Measurements from ENCODE around the gene ATP13A2. TPM values are rescaled to one million over a fixed set of nuclear protein-coding genes. Genes with fewer than 3 reads are reported as not detected.

Gene ATP13A2
- total and polyA plus RNA-seq, 7 donors: 13.9 to 30.6 (median 22.6) TPM

DNA sequence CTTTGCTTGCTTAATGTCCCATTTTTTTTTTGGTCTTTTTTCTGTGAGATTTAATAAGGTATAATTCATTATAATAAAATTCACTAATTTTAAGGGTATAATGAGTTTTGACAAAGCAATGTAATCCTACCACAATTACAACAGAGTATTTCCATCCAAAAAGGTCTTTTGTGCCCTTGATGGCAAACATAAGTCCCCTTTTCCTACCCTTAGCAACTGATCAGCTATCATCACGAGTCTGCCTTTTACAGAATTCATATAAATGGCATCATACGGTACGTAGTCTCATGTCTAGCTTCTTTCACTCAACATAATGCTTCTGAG is 34.6 kb upstream of the ATP13A2 start:
- no peak for ATAC-seq
- no peaks in the 10 kb centered on the region for H3K9me3 ChIP-seq
- WGBS, 3 donors: 53 to 73% (median 60%) methylated on average over 3 of the region's 3 CpGs
- no peak overlapping the region for H3K4me3 ChIP-seq
- DNase-seq: no peak
- H3K36me3 ChIP-seq (ENCODE audit: insufficient read depth in 1 of 2, low read depth in 1 of 2): peaks cover 7 to 54% of the 10 kb centered on the region in 2 donors
- no peak for TF ChIP-seq CTCF (IDR thresholded peaks at IDR 0.05)
- no peak overlapping the region for H3K27ac ChIP-seq
- intact Hi-C loops (cut with DNase I): loop anchor here (1.0 to 2.0 kb wide), 2 partner anchors 95 kb away; no protein-coding TSS in a partner anchor
- peaks cover 14% of the 10 kb centered on the region for H3K4me1 ChIP-seq
- no peaks in the 10 kb centered on the region for H3K27me3 ChIP-seq (ENCODE audit: insufficient read depth in 3 of 3, low read length in 2 of 3)

- H3K4me3 ChIP-seq: peak overlapping the region; percentile 31
- ATAC-seq: peak; percentile 52 to 74 (median 59)
These were observed 34.1 kb upstream of the ATP13A2 start for GRCh38 chr1:17045634-17046333.

GRCh38 chr1:17045150-17045549 is 33.4 kb upstream of the ATP13A2 start:
- Histone ChIP-seq H3K27ac (no peak overlapping the region), H3K27me3 (ENCODE audit: insufficient read depth in 3 of 3, low read length in 2 of 3) (no peaks in the 10 kb centered on the region), H3K36me3 (ENCODE audit: insufficient read depth in 1 of 2, low read depth in 1 of 2) (peaks cover 7 to 54% of the 10 kb centered on the region in 2 donors), H3K4me3 (no peak overlapping the region), H3K9me3 (no peaks in the 10 kb centered on the region), H3K4me1 (peaks cover 14% of the 10 kb centered on the region)
- intact Hi-C loops (cut with DNase I): no loop called here
- WGBS, 3 donors: 71 to 77% (median 73%) methylated on average over 5 of the region's 5 CpGs
- ATAC-seq (peak in 3 of 4 donors; percentile 29 to 45 (median 32)), DNase-seq (no peak)
- no peak for TF ChIP-seq CTCF (IDR thresholded peaks at IDR 0.05)

More at GRCh38 chr1:17045634-17046333, 34.1 kb upstream of the ATP13A2 start:
- 21 to 34% (median 25%) methylated on average over 9 of the region's 9 CpGs for WGBS, 3 donors
- H3K27ac ChIP-seq: no peak overlapping the region
- H3K4me1 ChIP-seq: peaks cover 14% of the 10 kb centered on the region
- DNase-seq: no peak
- no peaks in the 10 kb centered on the region for H3K9me3 ChIP-seq
- intact Hi-C loops (cut with DNase I): loop anchor here (1.0 to 2.0 kb wide), 2 partner anchors 94 to 95 kb away; no protein-coding TSS in a partner anchor
- TF ChIP-seq CTCF (IDR thresholded peaks at IDR 0.05): peak; percentile 78
- H3K27me3 ChIP-seq (ENCODE audit: insufficient read depth in 3 of 3, low read length in 2 of 3): no peaks in the 10 kb centered on the region
- peaks cover 7 to 54% of the 10 kb centered on the region in 2 donors for H3K36me3 ChIP-seq (ENCODE audit: insufficient read depth in 1 of 2, low read depth in 1 of 2)

DNA sequence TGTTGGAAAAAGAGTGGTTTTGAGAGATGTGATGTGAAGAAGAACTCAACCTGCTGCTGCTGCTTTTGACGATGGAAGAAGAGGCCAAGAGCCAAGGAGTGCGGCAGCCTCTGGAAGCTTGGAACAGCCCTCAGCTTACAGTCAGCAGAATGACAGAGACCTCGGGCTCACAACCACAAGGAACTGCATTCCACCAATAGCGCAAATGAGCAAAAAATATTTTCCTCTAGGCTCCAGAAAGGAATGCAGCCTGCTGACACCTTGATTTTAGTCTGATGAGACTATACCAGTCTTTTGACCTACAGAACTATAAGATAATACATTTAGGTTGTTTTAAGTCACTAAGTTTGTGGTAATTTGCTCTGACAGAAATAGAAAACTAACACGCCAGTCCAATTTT is 31.9 kb upstream of the ATP13A2 start:
- no peaks in the 10 kb centered on the region for H3K27me3 ChIP-seq (ENCODE audit: insufficient read depth in 3 of 3, low read length in 2 of 3)
- TF ChIP-seq CTCF (IDR thresholded peaks at IDR 0.05): no peak
- peaks cover 4 to 63% of the 10 kb centered on the region in 2 donors for H3K36me3 ChIP-seq (ENCODE audit: insufficient read depth in 1 of 2, low read depth in 1 of 2)
- H3K4me1 ChIP-seq: peaks cover 14% of the 10 kb centered on the region
- no peak for ATAC-seq
- intact Hi-C loops (cut with DNase I): no loop called here
- no peak for DNase-seq
- H3K4me3 ChIP-seq: no peak overlapping the region
- no peak overlapping the region for H3K27ac ChIP-seq
- 67 to 84% (median 69%) methylated on average over 5 of the region's 5 CpGs for WGBS, 3 donors
- no peaks in the 10 kb centered on the region for H3K9me3 ChIP-seq

All from psoas muscle (tissue), 8 donors.